ENCODE data around the gene TSR2.

DNA sequence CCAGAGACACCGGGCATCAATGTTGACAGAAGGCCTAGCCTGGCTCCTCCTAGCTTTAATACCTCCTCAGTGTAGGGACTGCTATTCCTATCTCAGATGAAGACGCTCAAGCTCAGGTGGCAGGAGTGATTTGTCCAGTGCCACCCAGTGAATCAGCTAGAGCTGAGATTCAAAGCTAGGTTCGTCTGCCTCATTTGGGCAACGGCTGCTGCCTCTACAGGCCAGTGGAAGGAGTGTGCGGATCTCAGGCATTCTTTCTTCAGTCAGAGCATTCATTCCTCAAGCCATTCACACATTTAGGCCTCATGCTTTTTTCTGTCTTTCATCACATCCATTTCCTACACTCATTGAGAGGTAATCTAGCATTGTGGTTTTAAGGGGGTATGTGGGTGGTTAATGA, 7.3 kb downstream of the TSR2 start:
- TF ChIP-seq, protein P1, sequence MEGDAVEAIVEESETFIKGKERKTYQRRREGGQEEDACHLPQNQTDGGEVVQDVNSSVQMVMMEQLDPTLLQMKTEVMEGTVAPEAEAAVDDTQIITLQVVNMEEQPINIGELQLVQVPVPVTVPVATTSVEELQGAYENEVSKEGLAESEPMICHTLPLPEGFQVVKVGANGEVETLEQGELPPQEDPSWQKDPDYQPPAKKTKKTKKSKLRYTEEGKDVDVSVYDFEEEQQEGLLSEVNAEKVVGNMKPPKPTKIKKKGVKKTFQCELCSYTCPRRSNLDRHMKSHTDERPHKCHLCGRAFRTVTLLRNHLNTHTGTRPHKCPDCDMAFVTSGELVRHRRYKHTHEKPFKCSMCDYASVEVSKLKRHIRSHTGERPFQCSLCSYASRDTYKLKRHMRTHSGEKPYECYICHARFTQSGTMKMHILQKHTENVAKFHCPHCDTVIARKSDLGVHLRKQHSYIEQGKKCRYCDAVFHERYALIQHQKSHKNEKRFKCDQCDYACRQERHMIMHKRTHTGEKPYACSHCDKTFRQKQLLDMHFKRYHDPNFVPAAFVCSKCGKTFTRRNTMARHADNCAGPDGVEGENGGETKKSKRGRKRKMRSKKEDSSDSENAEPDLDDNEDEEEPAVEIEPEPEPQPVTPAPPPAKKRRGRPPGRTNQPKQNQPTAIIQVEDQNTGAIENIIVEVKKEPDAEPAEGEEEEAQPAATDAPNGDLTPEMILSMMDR (IDR thresholded peaks at IDR 0.05; ENCODE audit: low read depth, low read length), result no peak
- TF ChIP-seq EZH2phosphoT487 (IDR thresholded peaks at IDR 0.05; ENCODE audit: low read depth), result no peak

All from OCI-LY3 (cell line).